ENCODE measurements around the gene CORO1C. TPM values are rescaled to one million over a fixed set of nuclear protein-coding genes. Genes with fewer than 3 reads are reported as not detected.
"Not testable (repeated sequence)": the region's sequence is repeated elsewhere in the genome, so short reads cannot be mapped to it uniquely, and the experiment has no call there.

Gene CORO1C
- total and polyA plus RNA-seq, 4 experiments from 2014 or later = 8.0 to 12.6 (median 11.1) TPM

- H3K4me1 Mint-ChIP-seq; H3K27ac Mint-ChIP-seq; H3K36me3 Mint-ChIP-seq; POLR2A ChIA-PET (ENCODE audit: partially characterized antibody); H3K4me3 ChIP-seq (ENCODE audit: low read length in 2 of 2); H3K27me3 ChIP-seq (ENCODE audit: insufficient read depth, low read length); H3K9me3 ChIP-seq (ENCODE audit: control insufficient read depth in 1 of 2, low read length in 2 of 2); intact Hi-C loops (cut with micrococcal nuclease); H3K9me3 Mint-ChIP-seq; H3K4me1 ChIP-seq (ENCODE audit: insufficient read depth, low read length); H3K27me3 Mint-ChIP-seq; H3K4me3 Mint-ChIP-seq; H3K27ac ChIP-seq (ENCODE audit: low read depth, low read length); H3K36me3 ChIP-seq (ENCODE audit: insufficient read depth, low read length); DNase-seq: not testable (repeated sequence)
- CTCF ChIA-PET (ENCODE audit: partially characterized antibody) = interaction anchor here (1.8 kb wide), 1 partner anchor 37 kb away, joined by 5 read pairs; no protein-coding TSS in a partner anchor
Observed at GRCh38 chr12:108654622-108655021, 76.7 kb downstream of the CORO1C start.

- intact Hi-C loops (cut with micrococcal nuclease) = no loop called here
- Histone ChIP-seq H3K4me3 (ENCODE audit: low read length in 2 of 2) (no peak overlapping the region), H3K36me3 (ENCODE audit: insufficient read depth, low read length) (no peaks in the 10 kb centered on the region), H3K27ac (ENCODE audit: low read depth, low read length) (no peak overlapping the region), H3K27me3 (ENCODE audit: insufficient read depth, low read length) (no peaks in the 10 kb centered on the region), H3K4me1 (ENCODE audit: insufficient read depth, low read length) (no peaks in the 10 kb centered on the region), H3K9me3 (ENCODE audit: control insufficient read depth in 1 of 2, low read length in 2 of 2) (no peaks in the 10 kb centered on the region)
- H3K9me3 Mint-ChIP-seq = no peaks in the 10 kb centered on the region
- ChIA-PET POLR2A (ENCODE audit: partially characterized antibody) (interaction anchor here (0.8 to 1.5 kb wide), 3 partner anchors 11 to 33 kb away, joined by 4 read pairs; no protein-coding TSS in a partner anchor), CTCF (ENCODE audit: partially characterized antibody) (interaction anchor here (1.1 to 1.7 kb wide), 6 partner anchors 10 to 79 kb away, joined by 3 to 11 read pairs (median 4); partner anchors contain the start of gene SELPLG)
- H3K4me1 Mint-ChIP-seq = no peaks in the 10 kb centered on the region
- no peaks in the 10 kb centered on the region for H3K27me3 Mint-ChIP-seq
- no peak overlapping the region for H3K4me3 Mint-ChIP-seq
- H3K36me3 Mint-ChIP-seq = peaks cover 0 to 7% of the 10 kb centered on the region in 2 donors
- H3K27ac Mint-ChIP-seq = peak overlapping the region in 1 of 7 donors; percentile 8
- DNase-seq = no peak
Observed at GRCh38 chr12:108653922-108654321, 77.4 kb downstream of the CORO1C start.

- POLR2A ChIA-PET (ENCODE audit: partially characterized antibody) = interaction anchor here (0.8 to 1.5 kb wide), 4 partner anchors 12 to 32 kb away, joined by 3 to 4 read pairs (median 4); no protein-coding TSS in a partner anchor
- Mint-ChIP-seq H3K4me1 (no peaks in the 10 kb centered on the region), H3K36me3 (peaks cover 0 to 7% of the 10 kb centered on the region in 2 donors), H3K4me3 (no peak overlapping the region), H3K27me3 (no peaks in the 10 kb centered on the region), H3K27ac (peak overlapping the region in 1 of 7 donors; percentile 78), H3K9me3 (no peaks in the 10 kb centered on the region)
- no peak for DNase-seq
- H3K9me3 ChIP-seq (ENCODE audit: control insufficient read depth in 1 of 2, low read length in 2 of 2) = no peaks in the 10 kb centered on the region
- no peak overlapping the region for H3K27ac ChIP-seq (ENCODE audit: low read depth, low read length)
- no peaks in the 10 kb centered on the region for H3K27me3 ChIP-seq (ENCODE audit: insufficient read depth, low read length)
- intact Hi-C loops (cut with micrococcal nuclease) = no loop called here
- no peak overlapping the region for H3K4me3 ChIP-seq (ENCODE audit: low read length in 2 of 2)
- no peaks in the 10 kb centered on the region for H3K36me3 ChIP-seq (ENCODE audit: insufficient read depth, low read length)
- no peaks in the 10 kb centered on the region for H3K4me1 ChIP-seq (ENCODE audit: insufficient read depth, low read length)
- CTCF ChIA-PET (ENCODE audit: partially characterized antibody) = interaction anchor here (1.0 to 1.7 kb wide), 8 partner anchors 11 to 150 kb away, joined by 3 to 11 read pairs (median 3); partner anchors contain the start of gene SELPLG
Observed at GRCh38 chr12:108653082-108653516, 78.2 kb downstream of the CORO1C start.

DNA sequence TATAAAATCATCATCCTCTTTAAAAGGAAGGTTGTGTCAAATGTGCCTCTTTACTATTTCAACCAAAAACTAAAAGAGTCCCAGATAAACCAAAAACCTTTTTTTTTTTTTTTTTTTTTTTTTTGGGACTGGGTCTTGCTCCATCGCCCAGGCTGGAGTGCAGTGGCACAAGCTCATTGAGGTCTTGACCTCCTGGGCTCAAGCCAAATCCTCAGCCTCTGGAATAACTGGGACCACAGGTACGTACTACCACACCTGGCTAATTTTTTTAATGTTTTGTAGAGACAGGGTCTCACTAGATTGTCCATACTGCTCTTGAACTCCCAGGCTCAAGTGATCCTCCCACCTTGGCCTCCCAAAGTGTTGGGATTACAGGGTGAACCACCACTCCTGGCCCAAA is 81.2 kb downstream of the CORO1C start:
- CTCF ChIA-PET (ENCODE audit: partially characterized antibody) = interaction anchor here (0.7 to 2.0 kb wide), 5 partner anchors 31 to 86 kb away, joined by 3 to 9 read pairs (median 4); no protein-coding TSS in a partner anchor
- H3K9me3 Mint-ChIP-seq = no peaks in the 10 kb centered on the region
- Histone ChIP-seq H3K27me3 (ENCODE audit: insufficient read depth, low read length) (no peaks in the 10 kb centered on the region), H3K4me3 (ENCODE audit: low read length in 2 of 2) (no peak overlapping the region), H3K36me3 (ENCODE audit: insufficient read depth, low read length) (no peaks in the 10 kb centered on the region), H3K27ac (ENCODE audit: low read depth, low read length) (no peak overlapping the region), H3K9me3 (ENCODE audit: control insufficient read depth in 1 of 2, low read length in 2 of 2) (no peaks in the 10 kb centered on the region), H3K4me1 (ENCODE audit: insufficient read depth, low read length) (peaks cover 9% of the 10 kb centered on the region)
- no peaks in the 10 kb centered on the region for H3K36me3 Mint-ChIP-seq
- H3K27me3 Mint-ChIP-seq = no peaks in the 10 kb centered on the region
- intact Hi-C loops (cut with micrococcal nuclease) = no loop called here
- POLR2A ChIA-PET (ENCODE audit: partially characterized antibody) = interaction anchor here (1.0 to 1.4 kb wide), 6 partner anchors 11 to 89 kb away, joined by 3 to 7 read pairs (median 4); partner anchors contain the start of gene SART3
- peaks cover 17 to 21% (median 19%) of the 10 kb centered on the region in 4 donors for H3K4me1 Mint-ChIP-seq
- peak overlapping the region in 1 of 7 donors; percentile 3 for H3K27ac Mint-ChIP-seq
- no peak for DNase-seq
- H3K4me3 Mint-ChIP-seq = no peak overlapping the region

- Histone ChIP-seq H3K4me1 (ENCODE audit: insufficient read depth, low read length) (peaks cover 13% of the 10 kb centered on the region), H3K9me3 (ENCODE audit: control insufficient read depth in 1 of 2, low read length in 2 of 2) (no peaks in the 10 kb centered on the region), H3K36me3 (ENCODE audit: insufficient read depth, low read length) (no peaks in the 10 kb centered on the region), H3K4me3 (ENCODE audit: low read length in 2 of 2) (no peak overlapping the region), H3K27me3 (ENCODE audit: insufficient read depth, low read length) (no peaks in the 10 kb centered on the region), H3K27ac (ENCODE audit: low read depth, low read length) (no peak overlapping the region)
- Mint-ChIP-seq H3K36me3 (no peaks in the 10 kb centered on the region), H3K27me3 (no peaks in the 10 kb centered on the region), H3K9me3 (no peaks in the 10 kb centered on the region), H3K4me3 (no peak overlapping the region), H3K4me1 (peaks cover 17 to 26% (median 21%) of the 10 kb centered on the region in 4 donors), H3K27ac (peak overlapping the region in 3 of 7 donors; percentile 0 to 48 (median 3))
- CTCF ChIA-PET (ENCODE audit: partially characterized antibody) = interaction anchor here (0.7 to 2.0 kb wide), 5 partner anchors 30 to 86 kb away, joined by 3 to 9 read pairs (median 4); no protein-coding TSS in a partner anchor
- POLR2A ChIA-PET (ENCODE audit: partially characterized antibody) = interaction anchor here (1.0 to 1.4 kb wide), 5 partner anchors 11 to 33 kb away, joined by 3 to 7 read pairs (median 3); no protein-coding TSS in a partner anchor
- DNase-seq = no peak
- intact Hi-C loops (cut with micrococcal nuclease) = loop anchor here (5.0 kb wide), 1 partner anchor 37 kb away; no protein-coding TSS in a partner anchor
Observed at GRCh38 chr12:108649669-108650068, 81.6 kb downstream of the CORO1C start.

DNA sequence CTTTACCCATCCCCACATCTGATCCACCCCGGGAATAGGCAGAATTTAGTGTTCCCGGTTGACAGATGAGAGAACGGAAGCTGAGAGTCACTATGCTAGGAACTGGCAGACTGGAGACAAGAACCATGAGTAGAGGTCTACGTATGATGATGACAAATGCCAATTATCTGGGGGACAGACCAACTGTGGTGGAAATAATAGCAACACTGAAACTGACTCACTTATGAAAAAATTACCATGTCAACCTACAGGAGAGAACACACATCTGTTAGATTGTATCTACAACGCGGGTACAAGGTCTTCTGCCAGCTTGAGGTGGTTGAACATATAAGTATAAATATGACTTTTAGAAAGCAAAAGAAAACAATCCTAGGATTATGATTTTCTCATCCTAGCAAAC is 82.2 kb downstream of the CORO1C start:
- CTCF ChIA-PET (ENCODE audit: partially characterized antibody) = interaction anchor here (1.2 to 2.0 kb wide), 2 partner anchors 31 to 85 kb away, joined by 4 to 9 read pairs; no protein-coding TSS in a partner anchor

GRCh38 chr12:108648371-108648770 is 82.9 kb downstream of the CORO1C start:
- H3K9me3 ChIP-seq (ENCODE audit: control insufficient read depth in 1 of 2, low read length in 2 of 2) = no peaks in the 10 kb centered on the region
- H3K4me3 ChIP-seq (ENCODE audit: low read length in 2 of 2) = no peak overlapping the region
- H3K27me3 Mint-ChIP-seq = no peaks in the 10 kb centered on the region
- no peaks in the 10 kb centered on the region for H3K36me3 Mint-ChIP-seq
- intact Hi-C loops (cut with micrococcal nuclease) = loop anchor here (5.0 kb wide), 1 partner anchor 36 kb away; no protein-coding TSS in a partner anchor
- H3K27ac Mint-ChIP-seq = peak overlapping the region in 1 of 7 donors; percentile 12
- no peaks in the 10 kb centered on the region for H3K36me3 ChIP-seq (ENCODE audit: insufficient read depth, low read length)
- H3K27me3 ChIP-seq (ENCODE audit: insufficient read depth, low read length) = no peaks in the 10 kb centered on the region
- no peak for DNase-seq
- CTCF ChIA-PET (ENCODE audit: partially characterized antibody) = interaction anchor here (3.5 to 4.1 kb wide), 3 partner anchors 15 to 30 kb away, joined by 26 to 67 read pairs (median 61); partner anchors contain the start of gene SELPLG
- no peaks in the 10 kb centered on the region for H3K9me3 Mint-ChIP-seq
- peaks cover 14% of the 10 kb centered on the region for H3K4me1 ChIP-seq (ENCODE audit: insufficient read depth, low read length)
- no peak overlapping the region for H3K4me3 Mint-ChIP-seq
- H3K27ac ChIP-seq (ENCODE audit: low read depth, low read length) = no peak overlapping the region
- POLR2A ChIA-PET (ENCODE audit: partially characterized antibody) = interaction anchor here (3.0 to 4.5 kb wide), 2 partner anchors 14 to 32 kb away, joined by 22 to 69 read pairs; partner anchors contain the start of gene SELPLG
- H3K4me1 Mint-ChIP-seq = peaks cover 17 to 29% (median 22%) of the 10 kb centered on the region in 4 donors

More for the DNA sequence above, 82.2 kb downstream of the CORO1C start:
- Mint-ChIP-seq H3K36me3 (no peaks in the 10 kb centered on the region), H3K9me3 (no peaks in the 10 kb centered on the region), H3K4me1 (peaks cover 17 to 27% (median 21%) of the 10 kb centered on the region in 4 donors), H3K4me3 (no peak overlapping the region), H3K27me3 (no peaks in the 10 kb centered on the region), H3K27ac (peak overlapping the region in 1 of 7 donors; percentile 70)
- Histone ChIP-seq H3K4me1 (ENCODE audit: insufficient read depth, low read length) (peaks cover 14% of the 10 kb centered on the region), H3K27ac (ENCODE audit: low read depth, low read length) (no peak overlapping the region), H3K27me3 (ENCODE audit: insufficient read depth, low read length) (no peaks in the 10 kb centered on the region), H3K4me3 (ENCODE audit: low read length in 2 of 2) (no peak overlapping the region), H3K36me3 (ENCODE audit: insufficient read depth, low read length) (no peaks in the 10 kb centered on the region), H3K9me3 (ENCODE audit: control insufficient read depth in 1 of 2, low read length in 2 of 2) (no peaks in the 10 kb centered on the region)
- POLR2A ChIA-PET (ENCODE audit: partially characterized antibody) = interaction anchor here (1.1 to 1.4 kb wide), 3 partner anchors 14 to 32 kb away, joined by 3 to 7 read pairs (median 3); no protein-coding TSS in a partner anchor
- intact Hi-C loops (cut with micrococcal nuclease) = loop anchor here (5.0 kb wide), 1 partner anchor 37 kb away; no protein-coding TSS in a partner anchor
- no peak for DNase-seq
